ENCODE data around the gene CDYL2.
"Not testable (repeated sequence)": the region's sequence is repeated elsewhere in the genome, so short reads cannot be mapped to it uniquely, and the experiment has no call there.

Gene CDYL2

GRCh38 chr16:80809366-80809765, 5.0 kb upstream of the CDYL2 start:
- DNase-seq (ENCODE audit: low read depth, low spot score): no peak

GRCh38 chr16:80807906-80808305, 3.5 kb upstream of the CDYL2 start:
- DNase-seq (ENCODE audit: low read depth, low spot score): no peak

- DNase-seq (ENCODE audit: low read depth, low spot score): no peak
Measured at GRCh38 chr16:80806927-80807340, 2.5 kb upstream of the CDYL2 start.

GRCh38 chr16:80806289-80806688, 1.9 kb upstream of the CDYL2 start:
- no peak for DNase-seq (ENCODE audit: low read depth, low spot score)

GRCh38 chr16:80804056-80804525, 307 bp downstream of the CDYL2 start:
- DNase-seq (ENCODE audit: low read depth, low spot score): no peak

- no peak for DNase-seq (ENCODE audit: low read depth, low spot score)
Measured at GRCh38 chr16:80803339-80804055, 901 bp downstream of the CDYL2 start.

- no peak for DNase-seq (ENCODE audit: low read depth, low spot score)
Measured at GRCh38 chr16:80802902-80803301, 1.5 kb downstream of the CDYL2 start.

- no peak for DNase-seq (ENCODE audit: low read depth, low spot score)
Measured at GRCh38 chr16:80802138-80802537, 2.3 kb downstream of the CDYL2 start.

- DNase-seq (ENCODE audit: low read depth, low spot score): no peak
Measured at GRCh38 chr16:80794071-80794470, 10.3 kb downstream of the CDYL2 start.

GRCh38 chr16:80792031-80792430, 12.4 kb downstream of the CDYL2 start:
- DNase-seq (ENCODE audit: low read depth, low spot score): no peak

- no peak for DNase-seq (ENCODE audit: low read depth, low spot score)
Measured at GRCh38 chr16:80791411-80791810, 13.0 kb downstream of the CDYL2 start.

- DNase-seq (ENCODE audit: low read depth, low spot score): no peak
Measured at GRCh38 chr16:80790751-80791150, 13.6 kb downstream of the CDYL2 start.

GRCh38 chr16:80788027-80788426, 16.4 kb downstream of the CDYL2 start:
- no peak for DNase-seq (ENCODE audit: low read depth, low spot score)

GRCh38 chr16:80786561-80786960, 17.8 kb downstream of the CDYL2 start:
- not testable (repeated sequence) for DNase-seq (ENCODE audit: low read depth, low spot score)

GRCh38 chr16:80784951-80785350, 19.4 kb downstream of the CDYL2 start:
- DNase-seq (ENCODE audit: low read depth, low spot score): no peak

- no peak for DNase-seq (ENCODE audit: low read depth, low spot score)
Measured at GRCh38 chr16:80778703-80779102, 25.7 kb downstream of the CDYL2 start.

- DNase-seq (ENCODE audit: low read depth, low spot score): no peak
Measured at GRCh38 chr16:80776856-80777255, 27.5 kb downstream of the CDYL2 start.

- DNase-seq (ENCODE audit: low read depth, low spot score): no peak
Measured at GRCh38 chr16:80775450-80775849, 28.9 kb downstream of the CDYL2 start.

GRCh38 chr16:80766798-80767197, 37.6 kb downstream of the CDYL2 start:
- no peak for DNase-seq (ENCODE audit: low read depth, low spot score)

GRCh38 chr16:80759419-80760162, 44.8 kb downstream of the CDYL2 start:
- no peak for DNase-seq (ENCODE audit: low read depth, low spot score)

- no peak for DNase-seq (ENCODE audit: low read depth, low spot score)
Measured at GRCh38 chr16:80754476-80754875, 49.9 kb downstream of the CDYL2 start.

- DNase-seq (ENCODE audit: low read depth, low spot score): no peak
Measured at GRCh38 chr16:80752541-80752940, 51.9 kb downstream of the CDYL2 start.

GRCh38 chr16:80751167-80751566, 53.2 kb downstream of the CDYL2 start:
- no peak for DNase-seq (ENCODE audit: low read depth, low spot score)

Data from iPS DF 19.7 (cell line).